ENCODE results near the gene DNAJB6.

DNAJB6 gene

GRCh38 chr7:157462840-157463239, 126.0 kb downstream of the DNAJB6 start:
- Histone ChIP-seq H3K36me3 (ENCODE audit: insufficient read depth, low read length) (no peaks in the 10 kb centered on the region), H3K9me3 (ENCODE audit: control insufficient read depth, insufficient read depth, low read length) (no peaks in the 10 kb centered on the region), H3K4me1 (ENCODE audit: insufficient read depth, low read length) (0 out of 2 replicates have a peak, but pooled peaks cover 3% of the 10 kb centered on the region), H3K9ac (ENCODE audit: low read depth, low read length) (no peak overlapping the region)

GRCh38 chr7:157463245-157463644, 126.4 kb downstream of the DNAJB6 start:
- Histone ChIP-seq H3K9me3 (ENCODE audit: control insufficient read depth, insufficient read depth, low read length) (no peaks in the 10 kb centered on the region), H3K4me1 (ENCODE audit: insufficient read depth, low read length) (0 out of 2 replicates have a peak, but pooled peaks cover 3% of the 10 kb centered on the region), H3K9ac (ENCODE audit: low read depth, low read length) (no peak overlapping the region), H3K36me3 (ENCODE audit: insufficient read depth, low read length) (no peaks in the 10 kb centered on the region)

- H3K9ac ChIP-seq (ENCODE audit: low read depth, low read length) = no peak overlapping the region
- H3K36me3 ChIP-seq (ENCODE audit: insufficient read depth, low read length) = no peaks in the 10 kb centered on the region
- H3K9me3 ChIP-seq (ENCODE audit: control insufficient read depth, insufficient read depth, low read length) = no peaks in the 10 kb centered on the region
- 0 out of 2 replicates have a peak, but pooled peaks cover 3% of the 10 kb centered on the region for H3K4me1 ChIP-seq (ENCODE audit: insufficient read depth, low read length)
Observed at GRCh38 chr7:157464111-157464970, 127.5 kb downstream of the DNAJB6 start.

- Histone ChIP-seq H3K9me3 (ENCODE audit: control insufficient read depth, insufficient read depth, low read length) (no peaks in the 10 kb centered on the region), H3K9ac (ENCODE audit: low read depth, low read length) (no peak overlapping the region), H3K4me1 (ENCODE audit: insufficient read depth, low read length) (0 out of 2 replicates have a peak, but pooled peaks cover 3% of the 10 kb centered on the region), H3K36me3 (ENCODE audit: insufficient read depth, low read length) (no peaks in the 10 kb centered on the region)
Observed at GRCh38 chr7:157464971-157465886, 128.4 kb downstream of the DNAJB6 start.

- Histone ChIP-seq H3K36me3 (ENCODE audit: insufficient read depth, low read length) (no peaks in the 10 kb centered on the region), H3K9me3 (ENCODE audit: control insufficient read depth, insufficient read depth, low read length) (no peaks in the 10 kb centered on the region), H3K4me1 (ENCODE audit: insufficient read depth, low read length) (0 out of 2 replicates have a peak, but pooled peaks cover 3% of the 10 kb centered on the region), H3K9ac (ENCODE audit: low read depth, low read length) (no peak overlapping the region)
Observed at GRCh38 chr7:157465891-157466866, 129.4 kb downstream of the DNAJB6 start.

- no peaks in the 10 kb centered on the region for H3K36me3 ChIP-seq (ENCODE audit: insufficient read depth, low read length)
- H3K9me3 ChIP-seq (ENCODE audit: control insufficient read depth, insufficient read depth, low read length) = no peaks in the 10 kb centered on the region
Observed at GRCh38 chr7:157466867-157467261, 130.1 kb downstream of the DNAJB6 start.

More at GRCh38 chr7:157466867-157467261, 130.1 kb downstream of the DNAJB6 start:
- H3K9ac ChIP-seq (ENCODE audit: low read depth, low read length) = no peak overlapping the region
- 0 out of 2 replicates have a peak, but pooled peaks cover 3% of the 10 kb centered on the region for H3K4me1 ChIP-seq (ENCODE audit: insufficient read depth, low read length)

All from ES-I3 (cell line).